NCI-H524 treated with DMSO at 0.1 percent for 48 hours (cell line): Measurements from ENCODE around the gene SLC10A3.
A peak's percentile ranks its signal among the peaks of the same experiment; 100 is the strongest.

ENCODE experiments used
- DNase-seq: peaks from one replicate; lab custom pipeline; 2025; lab: John Stamatoyannopoulos, UW

SLC10A3 gene

GRCh38 chrX:154463611-154464220, 26.7 kb downstream of the SLC10A3 start:
- no peak for DNase-seq

GRCh38 chrX:154462396-154462795, 28.0 kb downstream of the SLC10A3 start:
- no peak for DNase-seq

- no peak for DNase-seq
These were observed 30.1 kb downstream of the SLC10A3 start for GRCh38 chrX:154460326-154460725.

- DNase-seq: peak; percentile 29
These were observed 30.6 kb downstream of the SLC10A3 start for GRCh38 chrX:154459832-154460231.

- DNase-seq: no peak
These were observed 31.3 kb downstream of the SLC10A3 start for GRCh38 chrX:154458954-154459778.

GRCh38 chrX:154458116-154458953, 32.1 kb downstream of the SLC10A3 start, which contains the start of gene PLXNA3:
TSS of gene PLXNA3 (plus strand) at chrX:154458281. CDS start at chrX:154460184, 1,903 bp downstream.
- no peak for DNase-seq

GRCh38 chrX:154457491-154458115, 32.8 kb downstream of the SLC10A3 start:
- no peak for DNase-seq

- no peak for DNase-seq
These were observed 37.6 kb downstream of the SLC10A3 start for GRCh38 chrX:154452823-154453222.

- DNase-seq: no peak
These were observed 40.1 kb downstream of the SLC10A3 start for GRCh38 chrX:154450312-154450711.

GRCh38 chrX:154449618-154450017, 40.8 kb downstream of the SLC10A3 start:
- DNase-seq: no peak

- no peak for DNase-seq
These were observed 41.9 kb downstream of the SLC10A3 start for GRCh38 chrX:154448484-154448883.

GRCh38 chrX:154446430-154446829, 44.0 kb downstream of the SLC10A3 start:
- no peak for DNase-seq

GRCh38 chrX:154445776-154446175, 44.7 kb downstream of the SLC10A3 start:
- DNase-seq: no peak

- no peak for DNase-seq
These were observed 45.6 kb downstream of the SLC10A3 start for GRCh38 chrX:154444755-154445246.

- no peak for DNase-seq
These were observed 46.3 kb downstream of the SLC10A3 start, which contains the start of gene FAM50A for GRCh38 chrX:154443992-154444754. TSS of gene FAM50A (plus strand) at chrX:154444141. CDS start at chrX:154444236, 95 bp downstream.

- DNase-seq: no peak
These were observed 46.9 kb downstream of the SLC10A3 start for GRCh38 chrX:154443479-154443910.

- no peak for DNase-seq
These were observed 48.3 kb downstream of the SLC10A3 start for GRCh38 chrX:154441984-154442707.

- DNase-seq: no peak
These were observed 48.9 kb downstream of the SLC10A3 start for GRCh38 chrX:154441564-154441963.

- no peak for DNase-seq
These were observed 49.6 kb downstream of the SLC10A3 start for GRCh38 chrX:154440623-154441357.
